22Rv1 (cell line): ENCODE data around the gene ZNF311.

Experiments
- ZFX ChIP-seq: fragments of 450-650 bp; IDR thresholded peaks from 2 replicates; pipeline ENCODE4 v1.6.1; 2017; ENCODE audit warnings: antibody characterized with exemption, borderline replicate concordance
- TF ChIP-seq, protein P1 (sequence below): fragments of 450-650 bp; IDR thresholded peaks from 2 replicates; pipeline ENCODE4 v1.5.1; 2017; ENCODE audit warnings: mild to moderate bottlenecking

- TF ChIP-seq, protein P1, sequence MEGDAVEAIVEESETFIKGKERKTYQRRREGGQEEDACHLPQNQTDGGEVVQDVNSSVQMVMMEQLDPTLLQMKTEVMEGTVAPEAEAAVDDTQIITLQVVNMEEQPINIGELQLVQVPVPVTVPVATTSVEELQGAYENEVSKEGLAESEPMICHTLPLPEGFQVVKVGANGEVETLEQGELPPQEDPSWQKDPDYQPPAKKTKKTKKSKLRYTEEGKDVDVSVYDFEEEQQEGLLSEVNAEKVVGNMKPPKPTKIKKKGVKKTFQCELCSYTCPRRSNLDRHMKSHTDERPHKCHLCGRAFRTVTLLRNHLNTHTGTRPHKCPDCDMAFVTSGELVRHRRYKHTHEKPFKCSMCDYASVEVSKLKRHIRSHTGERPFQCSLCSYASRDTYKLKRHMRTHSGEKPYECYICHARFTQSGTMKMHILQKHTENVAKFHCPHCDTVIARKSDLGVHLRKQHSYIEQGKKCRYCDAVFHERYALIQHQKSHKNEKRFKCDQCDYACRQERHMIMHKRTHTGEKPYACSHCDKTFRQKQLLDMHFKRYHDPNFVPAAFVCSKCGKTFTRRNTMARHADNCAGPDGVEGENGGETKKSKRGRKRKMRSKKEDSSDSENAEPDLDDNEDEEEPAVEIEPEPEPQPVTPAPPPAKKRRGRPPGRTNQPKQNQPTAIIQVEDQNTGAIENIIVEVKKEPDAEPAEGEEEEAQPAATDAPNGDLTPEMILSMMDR = no peak
- no peak for TF ChIP-seq ZFX
Observed at GRCh38 chr6:29009358-29009757, 4.2 kb upstream of the ZNF311 start.
